ENCODE results near the gene SNRNP48.

Gene SNRNP48

DNA sequence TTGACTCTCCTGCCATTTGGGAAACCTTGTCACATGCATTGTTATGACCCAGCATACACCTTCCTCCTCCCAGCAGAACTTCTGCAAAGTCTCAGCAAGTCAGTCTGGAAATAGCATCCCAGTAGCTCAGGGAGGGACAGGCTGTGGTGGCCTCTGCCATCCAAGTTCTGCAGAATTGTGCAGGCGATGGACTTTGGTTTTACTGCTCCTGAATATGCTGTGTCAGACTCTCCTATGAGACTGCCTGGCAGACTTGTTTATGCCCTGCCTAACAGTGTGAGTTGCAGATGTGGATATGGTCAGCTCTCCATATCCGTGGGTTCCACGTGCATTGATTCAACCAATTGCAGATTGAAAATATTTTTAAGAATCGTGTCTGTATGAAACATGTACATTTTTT, 52.8 kb downstream of the SNRNP48 start:
- DNase-seq (ENCODE audit: low spot score): no peak

DNA sequence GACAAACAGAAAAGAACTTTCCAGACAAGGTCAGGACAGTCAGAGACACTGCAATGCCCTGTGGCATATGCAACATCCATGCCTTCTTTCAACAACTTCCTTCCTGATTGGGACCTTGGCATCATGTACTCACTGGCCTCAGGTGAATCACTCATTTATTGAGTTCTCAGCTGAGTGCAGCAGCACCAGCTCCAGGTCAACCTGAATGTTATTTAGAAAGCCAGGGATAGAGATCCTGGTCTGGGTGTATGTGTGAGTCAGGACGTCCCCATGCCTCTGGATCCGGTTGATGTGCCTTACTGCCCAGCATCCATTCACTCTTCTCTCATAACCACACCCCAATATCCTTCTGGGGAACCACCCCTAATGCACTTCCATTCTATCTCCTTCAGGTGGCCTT, 54.4 kb downstream of the SNRNP48 start:
- DNase-seq (ENCODE audit: low spot score): no peak

DNA sequence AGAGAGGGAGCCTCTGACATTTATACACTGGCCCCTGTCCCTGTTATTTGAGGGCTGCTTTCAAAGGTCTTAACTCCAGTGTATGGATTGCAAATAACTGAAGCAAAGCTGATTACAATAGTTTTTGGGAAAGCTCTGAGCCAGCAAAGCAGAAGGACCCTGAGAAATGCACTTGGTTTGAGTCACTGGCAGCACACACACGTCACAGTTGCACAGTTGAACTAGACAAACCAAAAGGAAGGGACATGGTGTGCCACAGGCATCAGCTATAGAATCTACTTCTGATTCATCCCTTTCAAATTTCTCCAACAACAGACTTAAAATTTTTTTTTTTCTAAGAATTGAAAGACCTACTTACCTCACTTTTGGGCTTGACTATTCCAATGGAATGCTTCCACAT, 56.4 kb downstream of the SNRNP48 start:
- DNase-seq (ENCODE audit: low spot score): no peak

DNA sequence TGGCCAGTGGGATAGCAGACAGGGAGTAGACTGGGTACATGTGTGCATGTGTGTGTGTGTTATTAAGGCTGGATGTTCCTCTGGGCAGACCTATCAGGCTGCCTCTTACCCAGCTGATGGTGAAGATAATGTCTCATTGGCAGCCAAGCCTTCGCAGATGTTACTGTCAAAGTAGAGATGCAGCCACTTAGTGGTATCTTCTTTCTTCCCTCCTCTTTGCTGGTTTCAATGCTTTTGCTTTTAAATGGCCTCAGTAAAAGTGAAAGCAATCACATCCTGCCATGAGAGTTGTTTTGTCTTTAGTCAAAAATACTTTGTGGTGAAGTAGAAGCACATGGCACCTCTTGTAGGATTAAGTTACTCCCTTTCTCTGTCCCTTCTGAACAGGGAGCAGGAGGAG, 57.5 kb downstream of the SNRNP48 start:
- DNase-seq (ENCODE audit: low spot score): no peak

DNA sequence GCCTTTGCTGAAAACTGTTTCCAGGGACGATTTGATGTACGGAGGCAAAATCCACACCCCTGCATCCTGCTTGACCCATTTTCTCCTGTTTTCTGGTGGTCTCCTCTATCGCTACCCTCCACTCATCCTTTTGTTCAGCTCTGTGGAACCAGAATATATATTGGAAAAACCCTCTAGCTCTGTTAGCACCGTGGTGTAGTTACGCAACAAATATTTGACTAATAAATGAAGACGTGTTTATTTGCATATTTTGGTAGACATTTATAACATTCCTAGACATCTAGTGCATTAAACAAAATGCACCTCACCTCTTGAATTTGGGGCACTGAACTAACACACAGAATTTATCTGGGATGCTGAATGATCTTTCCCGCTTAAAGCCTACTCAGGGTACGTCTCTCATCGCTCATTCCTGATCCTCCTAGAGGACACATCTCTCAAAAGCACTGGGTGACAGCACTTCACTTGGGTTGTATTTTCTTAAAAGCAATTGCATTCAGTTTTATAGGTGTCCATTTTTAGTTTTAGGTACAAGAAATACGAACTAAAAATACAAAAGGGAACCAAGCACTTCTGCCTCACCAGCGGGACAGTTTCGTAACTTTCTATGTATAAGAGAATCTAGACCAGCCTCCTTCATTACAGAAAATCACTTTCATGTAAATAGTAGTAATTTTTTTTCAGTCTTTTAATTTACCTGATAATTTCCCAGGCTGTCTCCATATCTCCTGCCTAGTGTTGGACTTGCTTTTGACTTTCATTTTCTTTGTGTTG, 59.2 kb downstream of the SNRNP48 start:
- DNase-seq (ENCODE audit: low spot score): no peak

DNA sequence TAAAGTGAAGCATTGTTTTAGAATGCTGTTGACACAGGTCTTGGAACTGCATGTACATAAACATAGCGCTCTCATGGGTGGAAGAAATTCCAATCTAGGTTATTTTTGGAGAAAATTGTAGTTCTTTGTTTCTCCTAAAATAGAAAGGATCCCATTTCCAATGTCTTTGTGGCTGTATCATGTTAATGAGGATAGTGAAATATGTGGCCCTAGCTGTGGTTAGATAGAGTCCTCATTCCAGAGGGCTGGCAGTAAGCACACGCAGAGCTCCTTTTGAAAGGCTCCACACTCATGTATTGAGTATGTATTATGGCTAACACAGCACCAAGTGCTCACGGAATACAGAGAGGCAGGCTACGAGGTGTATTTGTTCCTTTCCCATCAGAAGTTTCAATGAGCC, 60.9 kb downstream of the SNRNP48 start:
- no peak for DNase-seq (ENCODE audit: low spot score)

DNA sequence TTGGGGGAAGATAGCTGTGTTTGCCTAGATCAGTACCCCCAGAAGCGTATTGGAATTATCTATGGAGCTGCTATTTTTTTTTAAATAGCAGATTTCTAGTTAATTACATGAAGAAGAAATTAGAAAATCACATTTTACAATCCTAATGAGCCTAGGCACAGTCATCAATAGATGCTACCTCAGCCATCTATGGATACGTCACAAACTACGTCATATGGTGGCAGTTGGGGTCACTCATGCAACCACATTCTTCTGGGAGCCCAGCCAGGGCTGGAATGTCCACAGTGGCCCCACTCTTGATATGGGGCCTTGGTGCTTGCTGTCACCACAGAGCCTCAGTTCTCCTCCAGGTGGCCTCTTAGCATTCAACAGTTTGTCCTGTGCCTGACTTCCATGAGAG, 63.0 kb downstream of the SNRNP48 start:
- no peak for DNase-seq (ENCODE audit: low spot score)

DNA sequence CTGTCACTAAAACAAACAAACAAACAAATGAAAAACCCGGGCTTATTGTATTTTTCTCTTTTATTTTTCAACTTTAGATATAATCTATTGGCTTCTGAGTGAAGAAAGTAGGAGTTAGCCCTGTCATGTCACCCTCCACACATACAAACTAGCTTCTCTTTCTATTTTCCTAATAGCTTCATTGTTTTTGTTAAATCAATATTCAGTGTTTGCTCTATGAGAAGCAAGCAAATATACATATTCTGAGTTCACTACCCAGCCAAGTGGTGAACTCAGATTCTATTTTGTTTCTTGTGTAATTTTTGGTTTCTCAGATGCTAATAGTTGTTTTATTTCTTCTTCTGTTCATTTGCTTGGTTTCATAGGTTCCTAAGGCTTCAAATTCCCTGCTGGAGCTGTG, 66.4 kb downstream of the SNRNP48 start:
- no peak for DNase-seq (ENCODE audit: low spot score)

DNA sequence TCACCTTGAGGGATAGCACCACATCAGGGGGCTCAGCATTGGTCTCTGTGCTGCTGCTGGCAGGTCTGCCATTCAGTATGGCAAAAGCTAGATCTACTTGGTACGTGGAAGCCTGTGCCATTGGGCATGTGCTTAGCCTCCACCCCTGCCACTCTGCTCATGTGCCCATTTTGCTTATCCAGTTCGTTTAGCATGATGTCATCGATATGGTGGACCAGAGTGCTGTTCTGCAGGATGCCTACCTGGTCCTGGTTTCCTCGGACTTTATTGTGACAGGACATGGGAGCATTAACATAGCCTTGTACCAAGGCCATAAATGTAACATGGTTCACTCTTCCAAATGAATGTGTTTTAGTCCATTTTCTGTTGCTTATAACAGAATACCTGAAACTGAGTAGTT, 68.5 kb downstream of the SNRNP48 start:
- no peak for DNase-seq (ENCODE audit: low spot score)

DNA sequence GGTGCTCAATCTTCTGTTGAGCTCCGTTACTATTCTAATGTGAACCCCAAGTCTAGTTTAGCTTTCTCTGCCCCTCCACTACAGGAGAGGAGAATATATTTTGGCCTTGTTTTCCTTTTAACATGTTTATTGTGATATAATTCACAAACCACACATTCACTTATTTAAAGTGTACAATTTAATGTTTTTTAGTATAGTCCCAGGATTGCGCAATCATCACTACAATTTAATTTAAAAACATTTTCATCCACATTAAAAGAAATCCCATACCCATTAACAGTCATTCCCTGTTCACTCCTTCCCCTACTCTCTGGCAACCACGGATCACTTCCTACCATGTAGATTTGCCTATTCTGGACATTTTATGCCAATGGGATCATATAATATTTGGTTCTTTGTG, 71.4 kb downstream of the SNRNP48 start:
- no peak for DNase-seq (ENCODE audit: low spot score)

All from putamen (tissue), 1 donor.